Activated CD8-positive, alpha-beta T cell treated with anti-CD3 and anti-CD28 coated beads, Interleukin-2, amount 10 ng/mL, durations not matched to agents 7 days and 5 days (primary cell): Measurements from ENCODE around the gene CTSD. TPM values are rescaled to one million over a fixed set of nuclear protein-coding genes. Genes with fewer than 3 reads are reported as not detected.

Source experiments
- ATAC-seq: fragments of 150-1000 bp; cut with Tn5 transposase; one replicate; pipeline ENCODE4 v1.10.0; 2021; ENCODE audit warnings: moderate library complexity
- CTCF ChIA-PET: fragments of 350-600 bp; sonication (Branson Sonifier 250); formaldehyde crosslinking; loops from one replicate; lab custom pipeline; 2021; ENCODE audit warnings: antibody characterized with exemption; lab: Charles Lee
- POLR2A ChIA-PET: fragments of 350-600 bp; sonication (Branson Sonifier 250); formaldehyde crosslinking; loops from one replicate; lab custom pipeline; 2021; ENCODE audit warnings: antibody characterized with exemption; lab: Charles Lee
- DNase-seq: peaks from one replicate; pipeline ENCODE4 v3.0.0-alpha.2; 2020
- H3K27ac Mint-ChIP-seq: one replicate; pipeline ENCODE4 v1.8.0; 2021; ENCODE audit warnings: mild to moderate bottlenecking, mixed read lengths
- H3K27me3 Mint-ChIP-seq: one replicate; pipeline ENCODE4 v1.8.0; 2021; ENCODE audit warnings: low read depth, mixed read lengths
- H3K36me3 Mint-ChIP-seq: one replicate; pipeline ENCODE4 v1.8.0; 2021; ENCODE audit warnings: low read depth, mixed read lengths
- H3K4me1 Mint-ChIP-seq: one replicate; pipeline ENCODE4 v1.8.0; 2021; ENCODE audit warnings: low read depth, mixed read lengths
- H3K4me3 Mint-ChIP-seq: one replicate; pipeline ENCODE4 v1.8.0; 2021; ENCODE audit warnings: mild to moderate bottlenecking, mixed read lengths
- H3K9me3 Mint-ChIP-seq: one replicate; pipeline ENCODE4 v1.8.0; 2022; ENCODE audit warnings: mixed read lengths; ENCODE audit not compliant: insufficient read depth
- total RNA-seq, 2 experiments: library from RNA; stranded (reverse); gene quantifications; one replicate each; pipeline ENCODE4 v1.2.3, GENCODE V29; 2021

CTSD gene
- total RNA-seq, 2 experiments from 2014 or later, result 153 to 172 TPM

- H3K36me3 Mint-ChIP-seq, result no peaks in the 10 kb centered on the region
- H3K4me3 Mint-ChIP-seq, result no peak overlapping the region
- no peaks in the 10 kb centered on the region for H3K9me3 Mint-ChIP-seq
- H3K27me3 Mint-ChIP-seq, result peaks cover 20% of the 10 kb centered on the region
- DNase-seq, result no peak
- POLR2A ChIA-PET, result interaction anchor here (0.6 kb wide), 1 partner anchor 11 kb away, joined by 3 read pairs; no protein-coding TSS in a partner anchor
- no peak overlapping the region for H3K27ac Mint-ChIP-seq
- CTCF ChIA-PET, result no interaction called here
- no peak for ATAC-seq
- H3K4me1 Mint-ChIP-seq, result peaks cover 10% of the 10 kb centered on the region
Observed at GRCh38 chr11:1744891-1745700, 18.6 kb downstream of the CTSD start.

DNA sequence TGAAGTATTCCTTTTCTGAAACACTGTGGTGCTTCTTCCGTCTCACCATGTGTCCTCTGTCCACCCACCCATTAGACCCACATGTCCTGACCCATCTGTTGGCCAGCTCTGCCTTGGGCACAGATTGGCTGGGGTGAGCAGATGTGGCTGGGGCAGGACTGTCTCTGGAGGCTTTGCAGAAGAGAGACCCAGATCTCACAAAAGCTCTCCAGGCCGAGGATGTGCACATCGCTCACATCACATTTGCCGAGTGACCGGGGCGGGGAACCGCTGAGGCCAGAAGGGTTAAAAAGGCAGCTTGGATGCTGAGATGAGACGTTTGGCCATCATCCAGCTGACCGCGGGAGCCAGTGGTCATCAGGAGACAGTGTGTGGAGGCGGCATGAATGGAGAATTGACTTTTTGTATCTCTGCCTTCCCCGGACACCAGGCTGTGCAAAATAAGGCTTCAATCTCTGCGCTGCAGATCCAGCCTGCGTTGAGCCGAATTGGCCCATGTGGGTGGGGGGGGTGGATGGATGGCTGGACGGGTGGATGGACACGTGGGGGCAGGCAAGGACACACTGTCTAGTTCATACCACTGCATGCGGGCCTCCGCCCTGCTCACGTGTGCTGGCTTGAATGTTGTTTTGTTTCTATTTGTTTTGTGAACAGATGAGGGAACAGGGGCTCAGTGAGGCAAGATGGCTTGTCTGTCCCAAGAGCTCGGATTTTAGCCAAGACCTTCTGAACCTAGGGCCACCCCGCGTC is 19.4 kb downstream of the CTSD start:
- no peak overlapping the region for H3K4me3 Mint-ChIP-seq
- peaks cover 17% of the 10 kb centered on the region for H3K27me3 Mint-ChIP-seq
- no peak overlapping the region for H3K27ac Mint-ChIP-seq
- no peaks in the 10 kb centered on the region for H3K36me3 Mint-ChIP-seq
- POLR2A ChIA-PET, result interaction anchor here (0.6 kb wide), 1 partner anchor 10 kb away, joined by 3 read pairs; no protein-coding TSS in a partner anchor
- no peaks in the 10 kb centered on the region for H3K9me3 Mint-ChIP-seq
- CTCF ChIA-PET, result no interaction called here
- ATAC-seq (no peak), DNase-seq (no peak)
- H3K4me1 Mint-ChIP-seq, result peaks cover 2% of the 10 kb centered on the region

DNA sequence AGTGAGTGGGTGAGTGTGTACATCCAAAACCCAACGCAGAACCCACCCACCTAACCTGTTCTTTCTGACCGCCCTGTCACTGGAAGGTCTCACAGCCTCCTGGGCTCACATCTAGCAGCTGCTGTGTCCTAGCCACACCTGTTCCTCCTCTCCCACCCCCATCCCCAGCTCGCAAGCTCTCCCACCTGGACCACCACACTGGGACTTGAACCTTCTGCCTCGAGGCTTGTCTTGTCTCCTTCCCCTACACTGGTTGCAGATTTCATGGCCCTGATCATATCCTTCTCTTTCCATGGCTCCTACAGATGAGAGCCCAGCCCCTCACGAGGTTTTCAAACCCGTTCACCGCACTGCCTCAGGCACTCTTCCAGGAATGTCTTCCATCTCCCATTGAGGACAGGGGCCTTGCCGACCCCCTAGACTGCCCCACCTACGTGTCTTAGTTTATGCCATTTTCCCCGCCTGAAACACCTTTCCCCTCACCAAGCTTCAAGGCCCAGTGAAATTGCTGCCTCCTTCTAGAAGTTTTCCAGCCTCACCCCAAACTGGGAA is 20.1 kb downstream of the CTSD start:
- CTCF ChIA-PET, result no interaction called here
- Mint-ChIP-seq H3K27ac (no peak overlapping the region), H3K4me1 (peaks cover 2% of the 10 kb centered on the region), H3K9me3 (no peaks in the 10 kb centered on the region), H3K27me3 (peaks cover 20% of the 10 kb centered on the region), H3K4me3 (no peak overlapping the region), H3K36me3 (no peaks in the 10 kb centered on the region)
- DNase-seq (no peak), ATAC-seq (no peak)
- POLR2A ChIA-PET, result no interaction called here

DNA sequence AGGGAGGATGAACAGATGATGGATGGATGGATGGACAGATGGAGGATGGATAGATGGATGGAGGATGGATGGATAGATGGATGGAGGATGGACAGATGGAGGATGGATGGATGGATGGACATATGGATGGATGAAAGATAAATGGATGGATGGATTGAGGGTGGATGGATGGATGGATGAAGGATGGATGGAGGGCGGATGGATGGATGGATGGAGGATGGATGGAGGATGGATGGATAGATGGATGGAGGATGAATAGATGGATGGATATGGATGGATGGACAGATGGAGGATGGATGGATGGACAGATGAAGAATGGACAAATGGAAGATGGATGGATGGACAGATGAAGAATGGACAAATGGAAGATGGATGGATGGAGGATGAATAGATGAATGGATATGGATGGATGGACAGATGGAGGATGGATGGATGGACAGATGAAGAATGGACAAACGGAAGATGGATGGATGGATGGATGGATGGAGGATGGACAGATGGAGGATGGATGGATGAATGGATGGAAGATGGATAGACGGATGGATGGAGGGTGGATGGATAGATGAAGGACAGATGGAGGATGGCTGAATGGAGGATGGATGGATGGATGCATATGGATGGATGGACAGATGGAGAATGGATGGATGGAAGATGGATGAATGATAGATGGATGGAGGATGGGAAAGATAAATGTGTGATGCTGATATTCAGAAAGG is 20.7 kb downstream of the CTSD start:
- Mint-ChIP-seq H3K4me3 (no peak overlapping the region), H3K36me3 (no peaks in the 10 kb centered on the region), H3K27me3 (peaks cover 21% of the 10 kb centered on the region), H3K9me3 (peaks cover 3% of the 10 kb centered on the region), H3K4me1 (no peaks in the 10 kb centered on the region), H3K27ac (no peak overlapping the region)
- ChIA-PET POLR2A (no interaction called here), CTCF (interaction anchor here (1.1 kb wide), 1 partner anchor 51 kb away, joined by 3 read pairs; no protein-coding TSS in a partner anchor)
- DNase-seq (no peak), ATAC-seq (no peak)

- ChIA-PET CTCF (interaction anchor here (1.1 kb wide), 1 partner anchor 51 kb away, joined by 3 read pairs; no protein-coding TSS in a partner anchor), POLR2A (no interaction called here)
- no peak overlapping the region for H3K4me3 Mint-ChIP-seq
- H3K27me3 Mint-ChIP-seq, result peaks cover 24% of the 10 kb centered on the region
- H3K36me3 Mint-ChIP-seq, result no peaks in the 10 kb centered on the region
- no peaks in the 10 kb centered on the region for H3K4me1 Mint-ChIP-seq
- no peak for ATAC-seq
- peaks cover 10% of the 10 kb centered on the region for H3K9me3 Mint-ChIP-seq
- no peak overlapping the region for H3K27ac Mint-ChIP-seq
- no peak for DNase-seq
Observed at GRCh38 chr11:1742371-1742770, 21.4 kb downstream of the CTSD start.

DNA sequence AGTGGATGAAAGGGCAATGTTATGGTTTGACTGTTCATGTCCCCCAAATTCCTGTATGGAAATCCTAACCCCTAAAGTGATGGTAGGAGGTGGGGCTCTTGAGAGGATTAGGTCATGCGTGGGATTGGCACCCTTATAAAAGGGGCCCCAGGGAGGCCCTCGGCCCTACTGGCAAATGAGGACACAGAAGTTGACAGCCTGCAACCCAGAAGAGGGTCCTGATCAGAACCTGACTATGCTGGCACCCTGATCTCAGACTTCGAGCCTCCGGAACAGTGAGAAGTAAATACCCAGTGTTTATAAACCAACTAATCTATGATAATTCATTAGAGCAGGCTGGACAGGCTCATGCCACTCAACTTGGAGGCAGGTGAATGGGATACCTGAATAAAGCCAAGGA is 22.0 kb downstream of the CTSD start:
- H3K36me3 Mint-ChIP-seq, result no peaks in the 10 kb centered on the region
- H3K27me3 Mint-ChIP-seq, result peaks cover 25% of the 10 kb centered on the region
- H3K4me3 Mint-ChIP-seq, result no peak overlapping the region
- ChIA-PET POLR2A (no interaction called here), CTCF (interaction anchor here (1.1 kb wide), 1 partner anchor 50 kb away, joined by 3 read pairs; no protein-coding TSS in a partner anchor)
- no peak for ATAC-seq
- H3K9me3 Mint-ChIP-seq, result peaks cover 12% of the 10 kb centered on the region
- H3K4me1 Mint-ChIP-seq, result no peaks in the 10 kb centered on the region
- DNase-seq, result no peak
- no peak overlapping the region for H3K27ac Mint-ChIP-seq

- H3K9me3 Mint-ChIP-seq, result peaks cover 14% of the 10 kb centered on the region
- peaks cover 33% of the 10 kb centered on the region for H3K27me3 Mint-ChIP-seq
- H3K4me1 Mint-ChIP-seq, result no peaks in the 10 kb centered on the region
- H3K36me3 Mint-ChIP-seq, result peaks cover 7% of the 10 kb centered on the region
- H3K4me3 Mint-ChIP-seq, result no peak overlapping the region
- POLR2A ChIA-PET, result no interaction called here
- ATAC-seq (no peak), DNase-seq (no peak)
- CTCF ChIA-PET, result no interaction called here
- no peak overlapping the region for H3K27ac Mint-ChIP-seq
Observed at GRCh38 chr11:1740786-1741530, 22.8 kb downstream of the CTSD start.

- H3K27me3 Mint-ChIP-seq, result peaks cover 34% of the 10 kb centered on the region
Observed at GRCh38 chr11:1739576-1739975, 24.2 kb downstream of the CTSD start.

GRCh38 chr11:1738380-1738779 is 25.3 kb downstream of the CTSD start:
- CTCF ChIA-PET, result interaction anchor here (2.4 kb wide), 1 partner anchor 45 kb away, joined by 13 read pairs; no protein-coding TSS in a partner anchor
- peaks cover 21% of the 10 kb centered on the region for H3K9me3 Mint-ChIP-seq
- peaks cover 8% of the 10 kb centered on the region for H3K36me3 Mint-ChIP-seq
- DNase-seq (no peak), ATAC-seq (no peak)
- peaks cover 13% of the 10 kb centered on the region for H3K4me1 Mint-ChIP-seq
- POLR2A ChIA-PET, result no interaction called here
- H3K27ac Mint-ChIP-seq, result no peak overlapping the region
- H3K27me3 Mint-ChIP-seq, result peaks cover 45% of the 10 kb centered on the region
- no peak overlapping the region for H3K4me3 Mint-ChIP-seq

More at GRCh38 chr11:1739576-1739975, 24.2 kb downstream of the CTSD start:
- ATAC-seq (no peak), DNase-seq (no peak)
- H3K9me3 Mint-ChIP-seq, result peaks cover 21% of the 10 kb centered on the region
- H3K27ac Mint-ChIP-seq, result no peak overlapping the region
- H3K4me1 Mint-ChIP-seq, result peaks cover under 1% of the 10 kb centered on the region
- H3K4me3 Mint-ChIP-seq, result no peak overlapping the region
- ChIA-PET CTCF (no interaction called here), POLR2A (no interaction called here)
- H3K36me3 Mint-ChIP-seq, result peaks cover 8% of the 10 kb centered on the region

- no peak overlapping the region for H3K4me3 Mint-ChIP-seq
- POLR2A ChIA-PET, result interaction anchor here (1.1 kb wide), 1 partner anchor 18 kb away, joined by 5 read pairs; no protein-coding TSS in a partner anchor
- CTCF ChIA-PET, result interaction anchor here (2.4 kb wide), 1 partner anchor 44 kb away, joined by 13 read pairs; no protein-coding TSS in a partner anchor
- no peak for DNase-seq
- H3K9me3 Mint-ChIP-seq, result peaks cover 21% of the 10 kb centered on the region
- peaks cover 16% of the 10 kb centered on the region for H3K4me1 Mint-ChIP-seq
- no peak overlapping the region for H3K27ac Mint-ChIP-seq
- ATAC-seq, result no peak
- peaks cover 8% of the 10 kb centered on the region for H3K36me3 Mint-ChIP-seq
- H3K27me3 Mint-ChIP-seq, result peaks cover 47% of the 10 kb centered on the region
Observed at GRCh38 chr11:1737080-1737757, 26.5 kb downstream of the CTSD start.
